Measurements from ENCODE around the gene CNKSR2.
"Not testable (repeated sequence)": the region's sequence is repeated elsewhere in the genome, so short reads cannot be mapped to it uniquely, and the experiment has no call there.

Gene CNKSR2

DNA sequence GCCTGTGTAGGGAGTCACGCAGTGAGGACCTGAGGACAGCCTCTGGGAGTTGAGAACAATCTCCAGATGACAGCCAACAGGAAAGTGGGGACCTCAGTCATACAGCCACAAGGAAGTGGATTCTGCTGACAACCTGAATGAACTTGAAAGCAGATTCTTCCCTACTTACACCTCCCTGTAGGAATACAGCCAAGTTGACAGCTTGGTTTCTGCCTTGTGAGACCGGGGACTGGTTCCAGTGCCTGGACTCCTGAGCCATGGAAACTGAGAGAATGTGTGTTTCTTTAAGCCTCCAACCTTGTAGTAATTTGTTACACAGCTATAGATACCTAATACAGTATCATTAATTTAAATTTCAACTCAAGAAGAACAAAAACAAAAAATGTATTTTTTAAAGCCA lies 107.5 kb downstream of the CNKSR2 start:
- Histone ChIP-seq H3K27me3 (ENCODE audit: low read depth, low read length) (no peaks in the 10 kb centered on the region), H3K9me3 (ENCODE audit: insufficient read depth, low read length) (no peaks in the 10 kb centered on the region), H3K4me1 (ENCODE audit: low read length) (peaks cover 3% of the 10 kb centered on the region; the same call in 1 of the 2 replicates), H3K79me2 (ENCODE audit: low read length) (no peaks in the 10 kb centered on the region), H3K27ac (ENCODE audit: low read length) (no peak overlapping the region), H3K4me2 (ENCODE audit: low read length) (no peak overlapping the region), H4K20me1 (ENCODE audit: insufficient read depth, low read length) (no peaks in the 10 kb centered on the region), H3K36me3 (replicated peaks; ENCODE audit: low read depth, low read length) (no peaks in the 10 kb centered on the region), H3K9ac (ENCODE audit: low read length) (no peak overlapping the region), H3K4me3 (ENCODE audit: low read length) (no peak overlapping the region), H2AFZ (ENCODE audit: low read depth, low read length) (no peak overlapping the region)
- TF ChIP-seq, protein P1, sequence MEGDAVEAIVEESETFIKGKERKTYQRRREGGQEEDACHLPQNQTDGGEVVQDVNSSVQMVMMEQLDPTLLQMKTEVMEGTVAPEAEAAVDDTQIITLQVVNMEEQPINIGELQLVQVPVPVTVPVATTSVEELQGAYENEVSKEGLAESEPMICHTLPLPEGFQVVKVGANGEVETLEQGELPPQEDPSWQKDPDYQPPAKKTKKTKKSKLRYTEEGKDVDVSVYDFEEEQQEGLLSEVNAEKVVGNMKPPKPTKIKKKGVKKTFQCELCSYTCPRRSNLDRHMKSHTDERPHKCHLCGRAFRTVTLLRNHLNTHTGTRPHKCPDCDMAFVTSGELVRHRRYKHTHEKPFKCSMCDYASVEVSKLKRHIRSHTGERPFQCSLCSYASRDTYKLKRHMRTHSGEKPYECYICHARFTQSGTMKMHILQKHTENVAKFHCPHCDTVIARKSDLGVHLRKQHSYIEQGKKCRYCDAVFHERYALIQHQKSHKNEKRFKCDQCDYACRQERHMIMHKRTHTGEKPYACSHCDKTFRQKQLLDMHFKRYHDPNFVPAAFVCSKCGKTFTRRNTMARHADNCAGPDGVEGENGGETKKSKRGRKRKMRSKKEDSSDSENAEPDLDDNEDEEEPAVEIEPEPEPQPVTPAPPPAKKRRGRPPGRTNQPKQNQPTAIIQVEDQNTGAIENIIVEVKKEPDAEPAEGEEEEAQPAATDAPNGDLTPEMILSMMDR (IDR thresholded peaks at IDR 0.05; ENCODE audit: low read depth, low read length) = no peak
- TF ChIP-seq EZH2phosphoT487 (IDR thresholded peaks at IDR 0.05; ENCODE audit: low read depth) = no peak

DNA sequence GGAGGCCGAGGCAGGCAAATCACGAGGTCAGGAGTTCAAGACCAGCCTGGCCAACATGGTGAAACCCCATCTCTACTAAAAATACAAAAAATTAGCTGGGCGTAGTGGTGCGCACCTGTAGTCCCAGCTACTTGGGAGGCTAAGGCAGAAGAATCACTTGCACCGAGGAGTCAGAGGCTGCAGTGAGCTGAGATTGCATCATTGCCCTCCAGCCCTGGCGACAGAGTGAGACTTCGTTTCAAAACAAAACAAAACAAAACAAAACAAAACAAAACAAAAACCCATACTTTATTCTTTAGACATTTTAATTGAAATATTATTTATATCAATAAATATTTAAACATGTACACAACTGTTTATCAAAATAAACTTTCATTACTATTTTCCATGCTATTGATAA lies 109.8 kb downstream of the CNKSR2 start:
- not testable (repeated sequence) for H3K9ac ChIP-seq (ENCODE audit: low read length); H3K4me1 ChIP-seq (ENCODE audit: low read length); H4K20me1 ChIP-seq (ENCODE audit: insufficient read depth, low read length); H3K27me3 ChIP-seq (ENCODE audit: low read depth, low read length); H3K27ac ChIP-seq (ENCODE audit: low read length); H3K9me3 ChIP-seq (ENCODE audit: insufficient read depth, low read length); H3K79me2 ChIP-seq (ENCODE audit: low read length); H3K4me2 ChIP-seq (ENCODE audit: low read length); H2AFZ ChIP-seq (ENCODE audit: low read depth, low read length); H3K36me3 ChIP-seq (replicated peaks; ENCODE audit: low read depth, low read length); H3K4me3 ChIP-seq (ENCODE audit: low read length)

DNA sequence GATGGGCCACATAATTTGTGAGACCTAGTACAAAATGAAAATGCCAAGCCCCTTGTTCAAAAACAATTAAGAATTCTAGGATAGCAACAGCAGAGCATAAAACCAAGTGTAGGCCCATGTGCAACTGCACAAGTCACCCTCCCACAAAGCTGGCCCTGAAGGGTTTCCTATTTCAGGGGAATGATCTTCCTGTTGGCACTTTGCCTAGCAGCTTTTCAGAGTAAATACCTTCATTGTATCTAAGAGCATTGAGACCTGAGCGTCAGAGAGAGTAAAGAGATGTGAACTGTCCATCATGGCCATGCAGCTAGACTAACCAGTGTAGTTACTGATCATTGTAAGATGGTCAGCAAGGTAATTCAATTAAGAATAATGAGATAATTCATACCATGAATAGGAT lies 113.6 kb downstream of the CNKSR2 start:
- H3K36me3 ChIP-seq (replicated peaks; ENCODE audit: low read depth, low read length) = no peaks in the 10 kb centered on the region
- H3K27me3 ChIP-seq (ENCODE audit: low read depth, low read length) = no peaks in the 10 kb centered on the region
- H3K9ac ChIP-seq (ENCODE audit: low read length) = no peak overlapping the region
- H3K79me2 ChIP-seq (ENCODE audit: low read length) = no peaks in the 10 kb centered on the region
- no peak overlapping the region for H3K27ac ChIP-seq (ENCODE audit: low read length)
- TF ChIP-seq EZH2phosphoT487 (IDR thresholded peaks at IDR 0.05; ENCODE audit: low read depth) = no peak
- TF ChIP-seq, protein P1 (IDR thresholded peaks at IDR 0.05; ENCODE audit: low read depth, low read length) = no peak
- no peak overlapping the region for H3K4me2 ChIP-seq (ENCODE audit: low read length)
- H3K4me1 ChIP-seq (ENCODE audit: low read length) = no peaks in the 10 kb centered on the region
- no peak overlapping the region for H2AFZ ChIP-seq (ENCODE audit: low read depth, low read length)
- H3K4me3 ChIP-seq (ENCODE audit: low read length) = no peak overlapping the region
- H3K9me3 ChIP-seq (ENCODE audit: insufficient read depth, low read length) = no peaks in the 10 kb centered on the region
- no peaks in the 10 kb centered on the region for H4K20me1 ChIP-seq (ENCODE audit: insufficient read depth, low read length)

DNA sequence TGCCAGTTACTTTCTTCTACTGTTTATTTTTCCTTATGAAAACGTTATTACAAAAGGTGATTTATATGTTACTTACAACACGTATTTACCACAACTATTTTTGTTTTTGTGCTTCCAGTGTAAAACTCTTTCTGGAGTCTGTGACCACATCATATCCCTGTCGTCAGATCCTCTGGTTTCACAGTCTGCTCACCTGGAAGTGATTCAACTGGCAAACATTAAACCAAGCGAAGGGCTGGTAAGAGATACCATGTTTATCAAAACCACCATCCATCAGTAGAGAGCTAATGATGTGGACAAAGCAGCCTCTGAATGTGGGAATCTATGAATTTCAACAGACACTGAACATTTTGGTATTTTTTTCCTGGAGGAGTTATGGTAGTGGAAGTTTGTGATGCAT lies 116.1 kb downstream of the CNKSR2 start:
- H3K9me3 ChIP-seq (ENCODE audit: insufficient read depth, low read length) = no peaks in the 10 kb centered on the region

More for the DNA sequence above, 116.1 kb downstream of the CNKSR2 start:
- TF ChIP-seq EZH2phosphoT487 (IDR thresholded peaks at IDR 0.05; ENCODE audit: low read depth) = no peak
- TF ChIP-seq, protein P1 (IDR thresholded peaks at IDR 0.05; ENCODE audit: low read depth, low read length) = no peak
- no peaks in the 10 kb centered on the region for H3K27me3 ChIP-seq (ENCODE audit: low read depth, low read length)
- no peaks in the 10 kb centered on the region for H4K20me1 ChIP-seq (ENCODE audit: insufficient read depth, low read length)
- H3K4me2 ChIP-seq (ENCODE audit: low read length) = no peak overlapping the region
- no peak overlapping the region for H3K27ac ChIP-seq (ENCODE audit: low read length)
- H2AFZ ChIP-seq (ENCODE audit: low read depth, low read length) = no peak overlapping the region
- H3K4me1 ChIP-seq (ENCODE audit: low read length) = no peaks in the 10 kb centered on the region
- H3K36me3 ChIP-seq (replicated peaks; ENCODE audit: low read depth, low read length) = no peaks in the 10 kb centered on the region
- no peak overlapping the region for H3K9ac ChIP-seq (ENCODE audit: low read length)
- no peak overlapping the region for H3K4me3 ChIP-seq (ENCODE audit: low read length)
- no peaks in the 10 kb centered on the region for H3K79me2 ChIP-seq (ENCODE audit: low read length)

Measured in OCI-LY3 (cell line).